ENCODE measurements around the gene DCXR.
A peak's percentile ranks its signal among the peaks of the same experiment; 100 is the strongest.

The DCXR gene

DNA sequence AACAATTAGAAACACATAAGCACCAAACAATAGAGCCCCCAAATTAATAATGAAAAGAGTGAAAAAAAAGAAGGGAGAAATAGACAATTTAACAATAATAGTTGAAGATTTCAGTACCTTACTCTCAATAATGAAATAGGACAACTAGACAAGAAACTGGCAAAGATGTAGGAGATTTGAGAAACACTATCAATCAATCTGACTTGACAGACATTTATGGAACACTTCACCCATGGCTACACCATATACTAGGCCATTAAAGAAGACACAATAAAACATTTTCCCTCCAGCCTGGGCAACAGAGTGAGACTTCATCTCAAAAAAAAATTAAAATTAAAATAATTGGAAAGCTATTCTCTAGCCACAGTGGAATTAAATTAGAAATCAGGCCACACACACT is 33.1 kb upstream of the DCXR start:
- no peak for DNase-seq

DNA sequence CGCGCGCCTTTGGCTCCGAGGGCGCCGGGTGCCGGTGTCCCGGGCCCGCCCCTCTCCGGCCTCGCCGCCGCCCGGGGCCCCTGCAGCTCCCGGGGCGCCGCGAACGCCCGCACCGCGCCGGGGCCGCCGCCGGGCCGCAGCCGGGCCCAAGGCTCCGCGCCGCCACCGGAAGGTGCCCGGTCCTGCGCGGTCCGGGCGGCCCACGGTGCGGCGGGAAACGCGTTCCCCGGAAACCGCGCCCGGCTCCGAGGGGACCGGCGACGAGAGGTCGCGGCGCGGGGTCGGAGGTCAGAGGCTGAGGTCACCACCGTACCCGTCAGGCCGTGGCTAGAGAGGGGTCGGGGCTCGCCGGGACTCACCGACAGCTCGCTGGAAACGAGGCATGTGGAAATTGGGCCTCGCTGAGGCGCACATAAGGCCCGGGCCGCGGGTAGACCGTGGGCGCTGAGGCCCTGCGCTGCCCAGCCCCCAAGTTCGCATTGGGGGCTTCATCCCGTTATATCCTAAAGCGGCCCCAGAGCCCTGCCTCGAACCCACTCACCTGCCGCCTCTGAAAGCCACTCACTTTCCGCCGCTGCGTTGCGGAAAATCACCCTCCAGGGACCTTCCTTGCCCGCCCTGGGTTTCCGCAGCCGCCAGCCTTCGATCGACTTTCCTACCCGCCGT is 28.3 kb upstream of the DCXR start, which contains the start of gene DUS1L:
Gene DUS1L (minus strand): TSS at position 167 of the 666 bp plus-strand sequence. CDS start 745 bp downstream, outside the sequence.
- peak; percentile 76 for DNase-seq

DNA sequence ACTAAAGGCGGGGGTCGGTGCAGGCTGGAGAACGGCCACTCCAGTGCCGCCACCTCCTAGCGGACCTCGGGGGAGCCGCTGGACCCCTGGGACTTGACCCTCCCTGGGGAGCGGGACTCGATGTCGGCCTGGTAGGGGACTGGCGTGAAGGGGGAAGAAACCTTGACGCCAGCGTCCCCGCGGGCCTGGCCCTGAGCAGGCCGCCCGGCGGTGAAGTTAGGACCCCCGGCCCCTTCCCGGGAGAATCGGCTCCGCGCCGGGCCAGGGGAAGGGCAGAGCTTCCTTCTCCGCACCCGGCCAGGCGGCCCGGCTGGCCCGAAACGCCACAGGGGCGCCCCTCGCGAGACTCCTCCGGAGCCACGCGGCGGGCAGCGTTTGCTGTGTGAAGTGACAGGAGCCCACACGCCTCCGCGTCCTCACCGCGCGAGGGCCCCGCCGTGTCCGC is 27.7 kb upstream of the DCXR start:
- peak; percentile 58 for DNase-seq

DNA sequence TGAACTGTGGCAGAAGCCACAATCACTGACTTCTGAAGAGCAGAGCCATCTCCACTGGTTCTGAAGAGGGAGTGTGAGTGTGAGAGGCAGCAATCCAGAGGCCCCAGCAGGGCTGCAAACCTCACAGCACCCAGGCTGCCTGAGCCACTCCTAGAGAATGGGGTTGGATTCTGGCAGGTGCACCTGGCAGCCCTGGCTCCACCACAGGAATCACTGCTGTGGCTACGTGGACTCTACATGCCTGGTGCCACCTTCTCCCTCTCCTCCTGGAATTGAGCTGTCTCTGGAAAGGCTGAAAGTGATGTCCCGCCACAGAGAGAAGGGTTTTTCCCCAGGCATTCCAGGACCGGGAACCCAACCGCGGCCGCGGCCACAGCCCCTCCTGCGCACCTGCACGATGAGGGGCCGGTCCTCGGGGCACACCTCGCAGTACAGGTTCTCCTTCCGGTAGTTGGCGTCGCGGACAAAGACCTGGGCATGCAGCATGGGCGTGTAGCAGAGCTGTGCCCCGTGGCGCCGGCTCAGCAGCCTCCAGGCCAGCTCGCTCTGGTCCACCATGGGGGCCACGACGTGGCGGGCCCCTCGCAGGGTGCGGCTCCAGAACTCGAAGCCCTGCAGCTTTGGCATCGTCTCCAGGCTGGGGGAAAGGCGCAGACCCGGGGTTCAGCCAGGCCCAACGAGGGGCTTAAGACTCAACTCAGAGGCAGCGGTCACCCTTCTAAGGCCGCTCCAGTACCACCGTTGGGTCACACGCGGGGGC is 27.1 kb upstream of the DCXR start:
- DNase-seq, result peak; percentile 37

DNA sequence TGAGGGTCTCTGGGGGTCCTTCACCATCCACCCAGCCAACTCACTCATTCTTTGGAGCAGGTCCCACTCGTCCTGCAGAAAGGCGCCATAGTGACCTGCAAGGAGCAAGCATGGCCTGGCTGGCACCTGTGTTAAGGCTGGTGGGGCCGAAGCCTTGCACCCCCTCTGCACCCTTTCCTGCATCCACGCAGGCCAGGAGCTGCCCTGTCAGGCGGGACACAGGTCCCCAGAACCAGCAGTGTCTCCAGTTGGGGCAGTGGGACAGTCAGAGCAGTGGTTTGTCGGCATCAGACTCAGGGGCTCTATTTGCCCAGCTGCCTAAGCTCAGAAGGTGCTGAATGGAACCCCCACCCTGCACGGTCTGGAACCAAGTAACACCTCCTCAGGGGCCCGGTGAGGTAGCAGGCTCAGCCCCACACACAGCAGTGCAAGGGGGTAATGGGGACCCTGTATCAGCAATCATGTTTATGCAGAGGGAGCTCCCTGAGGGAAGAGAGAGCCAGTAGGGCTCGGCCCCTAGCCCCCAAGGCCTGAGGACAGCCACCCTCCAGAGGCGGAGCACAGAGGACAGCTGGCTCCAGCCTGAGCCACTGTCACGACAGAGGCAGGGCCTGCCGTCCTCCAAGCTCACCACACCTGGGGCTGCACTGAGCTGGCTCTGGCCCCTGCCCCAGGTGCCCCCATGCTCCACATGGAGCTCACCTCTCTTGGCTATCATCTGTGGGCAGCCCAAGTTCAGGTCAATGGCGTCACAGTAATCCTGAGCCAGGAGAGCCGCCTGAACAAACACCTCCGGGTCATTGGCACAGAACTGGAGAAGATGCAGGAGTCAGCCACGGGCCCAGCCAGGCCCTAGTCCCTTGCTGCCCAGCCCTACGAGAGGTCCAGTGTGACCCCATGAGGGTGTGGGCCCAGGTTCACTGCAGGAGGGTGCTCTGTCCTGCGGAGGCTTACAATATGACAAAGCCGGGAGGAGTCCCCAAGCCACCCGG is 26.2 kb upstream of the DCXR start:
- DNase-seq, result no peak

DNA sequence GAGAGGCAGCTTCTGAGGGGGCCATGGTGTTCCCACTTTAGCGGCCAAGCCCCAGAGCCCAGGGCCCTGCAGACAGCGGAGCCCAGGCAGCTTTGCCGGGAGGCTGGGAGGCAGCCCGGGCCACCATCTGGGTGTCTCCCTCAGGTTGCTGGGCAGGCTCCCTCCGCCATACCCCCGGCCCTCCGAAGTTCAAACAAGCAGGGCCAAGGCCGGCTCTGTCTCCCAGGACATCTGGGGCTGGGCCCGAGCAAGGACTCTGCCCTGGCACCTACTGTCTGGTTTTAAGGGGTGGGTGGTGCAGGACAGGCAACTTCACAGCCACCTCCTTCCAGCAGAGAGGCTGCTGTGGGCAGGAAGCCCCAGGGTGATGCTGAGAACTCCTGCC is 25.5 kb upstream of the DCXR start:
- no peak for DNase-seq

DNA sequence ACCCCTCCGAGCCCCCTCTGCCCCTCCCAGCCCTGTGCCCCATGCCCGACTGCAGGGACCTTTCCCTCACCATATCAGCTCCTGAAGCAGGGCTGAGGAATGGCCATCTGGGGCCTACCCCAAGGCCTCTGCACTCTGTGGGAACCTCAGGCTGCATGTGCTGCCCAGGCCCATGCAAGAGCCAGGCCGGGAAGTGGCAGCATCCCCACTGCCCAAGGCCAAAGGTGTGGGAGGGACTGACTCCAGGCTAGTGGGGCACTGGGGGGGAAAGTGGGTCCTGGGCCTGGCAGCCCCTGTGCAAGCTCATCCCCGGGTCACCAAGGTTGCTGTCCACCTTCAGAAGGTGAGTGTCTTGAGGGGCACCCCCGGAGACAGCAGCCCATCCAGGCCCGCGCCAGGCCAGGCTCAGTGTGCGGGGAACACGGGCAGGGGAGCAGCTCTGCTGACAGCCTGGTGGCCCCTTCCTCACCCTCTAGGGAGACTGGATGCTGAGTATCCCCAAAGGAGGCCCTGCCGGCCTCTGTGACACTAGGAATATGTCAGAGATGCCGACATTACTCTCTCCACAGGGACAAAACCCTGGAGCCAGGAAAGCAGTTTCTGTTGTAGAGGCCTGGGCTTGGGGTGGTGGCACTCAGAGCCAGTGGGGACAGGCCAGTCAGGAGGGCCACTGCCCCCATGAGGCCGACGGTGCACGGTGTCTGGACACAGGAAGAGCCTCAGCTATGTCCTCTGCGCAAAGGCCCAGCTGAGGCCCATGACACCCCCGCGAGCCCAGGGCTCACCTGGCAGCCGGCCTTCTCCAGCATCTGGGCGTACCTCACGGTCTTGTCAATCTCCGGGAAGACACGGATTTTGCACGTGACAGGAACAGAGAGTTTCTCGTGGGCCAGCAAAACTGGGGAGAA is 24.8 kb upstream of the DCXR start:
- DNase-seq, result no peak

DNA sequence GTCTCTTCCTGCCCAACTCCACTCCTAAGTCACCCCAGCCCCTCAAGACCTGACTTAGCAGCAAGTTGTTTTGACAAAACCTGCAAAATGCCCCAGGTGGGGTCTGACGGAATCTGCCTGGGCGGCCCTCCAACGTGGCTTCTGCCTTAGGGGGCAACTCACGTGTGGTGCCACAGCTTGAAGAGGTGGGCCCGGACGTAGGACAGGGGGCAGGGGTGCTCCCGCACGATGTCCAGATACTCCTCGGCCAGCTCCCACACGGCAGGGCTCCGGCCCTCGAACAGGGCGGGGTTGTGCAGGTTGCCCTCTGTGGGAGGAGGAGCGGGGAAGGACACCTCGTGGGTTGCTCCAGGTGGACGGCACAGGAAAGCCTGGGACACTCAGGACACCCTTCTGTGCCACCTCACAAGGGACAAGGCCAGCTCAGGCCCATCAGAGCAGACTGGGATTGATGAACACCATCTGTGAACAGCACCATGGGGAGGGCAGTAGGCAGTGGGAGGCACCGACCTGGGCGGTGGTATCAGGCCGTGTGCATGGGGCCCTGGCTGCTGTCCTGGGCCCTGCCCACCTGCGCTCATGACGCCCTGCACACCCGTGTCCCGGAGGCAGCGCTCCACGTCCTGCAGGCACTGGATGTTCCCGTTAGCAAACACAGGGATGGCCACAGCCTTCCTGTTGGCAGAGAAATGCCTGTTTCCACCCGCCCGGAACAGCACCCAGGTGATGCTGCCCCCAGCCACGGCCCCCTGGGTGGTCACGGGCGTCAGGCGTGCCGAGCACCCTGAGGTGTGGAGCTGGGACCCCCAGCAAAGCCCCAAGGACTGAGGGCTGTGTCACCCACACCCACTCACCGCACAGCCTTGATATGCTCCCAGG is 23.8 kb upstream of the DCXR start:
- no peak for DNase-seq

DNA sequence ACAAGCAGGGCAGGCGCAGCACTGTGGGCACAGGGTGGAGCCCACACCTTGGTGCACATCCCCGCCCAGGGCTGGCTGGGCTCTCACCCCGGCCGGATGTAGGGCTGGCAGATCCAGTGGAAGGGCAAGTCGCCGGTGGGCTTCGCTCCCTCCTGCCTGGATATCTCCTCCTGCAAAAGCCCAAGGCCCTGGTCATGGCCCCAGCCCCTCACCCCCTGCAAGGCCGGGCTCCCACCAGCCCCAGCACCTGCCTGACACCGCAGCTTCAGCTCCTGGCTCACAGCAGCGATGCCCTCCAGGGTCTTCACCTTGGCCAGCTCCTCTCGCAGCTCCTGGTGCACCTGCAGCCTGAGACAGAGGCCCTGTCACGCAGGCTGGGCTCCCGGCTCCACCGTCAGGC is 23.1 kb upstream of the DCXR start:
- no peak for DNase-seq

DNA sequence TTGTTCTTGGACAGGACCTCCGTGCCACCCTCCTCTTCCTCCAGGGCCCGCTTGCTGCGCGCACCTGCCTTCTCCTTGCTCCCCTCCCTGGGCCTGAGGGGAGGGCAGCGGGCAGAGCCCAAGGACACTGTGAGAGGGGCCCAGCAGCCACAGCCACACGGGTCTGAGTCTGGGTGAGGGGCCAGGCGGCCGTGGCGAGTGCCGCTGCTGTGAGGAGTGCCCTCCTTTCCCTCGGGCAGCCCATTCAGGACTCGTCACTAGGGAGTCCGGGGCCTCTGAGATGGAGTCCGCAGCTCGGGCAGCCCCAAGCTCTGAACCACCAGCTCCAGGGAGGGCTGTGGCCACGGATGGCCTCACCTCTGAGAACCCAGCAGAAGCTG is 22.5 kb upstream of the DCXR start:
- DNase-seq, result no peak

DNA sequence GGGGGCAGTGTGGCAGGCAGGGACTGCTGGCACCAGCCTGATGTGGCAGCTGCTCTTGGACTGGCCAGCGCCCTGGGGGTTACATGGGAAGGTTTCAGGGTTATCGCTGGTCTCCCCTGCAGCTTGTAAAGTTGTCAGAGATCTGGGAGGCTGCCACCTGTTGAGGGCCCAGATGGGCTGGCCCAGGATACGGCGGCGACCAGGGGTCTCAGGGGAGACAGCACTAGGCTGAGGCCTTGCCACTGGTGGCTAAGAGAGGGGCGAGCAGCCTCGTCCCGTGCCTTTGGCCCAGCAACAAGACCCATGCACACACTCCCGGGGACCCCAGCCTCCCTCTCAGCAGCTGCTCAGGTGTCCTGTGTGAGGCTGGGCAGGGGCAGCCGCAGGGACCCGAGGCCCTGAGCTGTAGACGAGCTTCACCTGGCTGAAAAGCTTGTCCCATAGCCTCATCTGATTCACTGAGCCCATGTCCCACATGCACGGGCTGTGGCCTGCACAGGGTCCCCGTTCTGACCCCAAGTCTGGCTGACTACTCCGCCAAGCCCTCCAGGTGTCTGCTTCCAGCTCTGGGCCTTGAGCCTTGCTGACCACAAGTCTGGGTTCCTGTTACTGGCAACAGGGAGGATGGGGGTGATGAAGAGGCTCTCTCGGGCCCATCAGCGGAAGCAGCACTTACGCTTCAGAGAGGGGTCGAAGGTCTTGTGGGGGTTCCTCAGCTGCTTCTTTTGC is 21.9 kb upstream of the DCXR start:
- peak; percentile 27 for DNase-seq

DNA sequence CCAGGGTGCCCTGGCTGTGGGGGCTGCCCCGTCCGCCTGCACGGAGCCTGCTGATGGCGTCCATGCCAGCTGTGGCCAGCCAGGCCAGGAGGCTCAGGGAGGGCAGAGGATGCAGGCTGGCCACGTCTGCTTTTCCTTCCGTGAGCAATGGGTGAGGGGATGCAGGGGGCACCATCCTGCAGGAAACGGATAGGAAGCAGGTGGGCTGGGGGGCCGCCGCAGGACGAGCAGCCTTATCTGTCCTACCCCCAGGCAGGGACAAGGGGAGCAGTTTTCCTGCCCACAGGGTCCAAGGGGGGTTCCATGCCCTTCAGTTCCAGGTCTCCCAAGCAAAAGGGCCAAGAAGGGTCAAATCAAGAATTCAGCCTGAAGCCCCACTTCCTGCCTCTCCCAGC is 21.4 kb upstream of the DCXR start:
- DNase-seq, result no peak

DNA sequence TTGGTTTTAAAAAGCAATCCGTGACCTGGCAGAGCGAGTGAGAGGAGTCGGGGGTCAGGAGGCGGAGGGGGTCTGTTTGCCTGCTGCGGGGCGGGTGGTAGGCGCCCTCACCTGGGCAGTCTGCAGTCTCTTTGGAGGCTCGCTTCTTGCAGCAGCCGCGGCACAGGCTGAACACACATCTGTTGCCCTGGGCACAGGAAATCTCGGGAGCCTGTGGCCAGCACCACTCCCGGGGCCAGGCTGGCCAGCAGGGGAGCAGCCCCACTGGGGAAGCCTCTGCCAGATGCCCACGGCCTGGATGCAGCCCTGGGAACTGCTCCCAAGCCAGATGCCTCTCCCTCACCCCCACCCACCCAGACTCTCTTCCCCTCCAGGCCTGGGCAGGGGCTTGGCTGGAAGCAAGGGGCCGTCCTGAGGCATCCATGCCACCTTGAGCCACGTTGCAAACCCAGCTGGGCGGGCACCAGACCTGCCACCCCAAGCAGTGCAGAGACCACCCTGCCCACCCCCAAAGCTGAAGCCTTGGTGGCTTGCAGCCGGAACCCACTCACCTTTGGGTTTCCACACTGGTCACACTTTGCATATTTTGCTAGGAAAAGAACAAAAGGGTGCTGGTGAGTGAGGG is 20.8 kb upstream of the DCXR start:
- no peak for DNase-seq

DNA sequence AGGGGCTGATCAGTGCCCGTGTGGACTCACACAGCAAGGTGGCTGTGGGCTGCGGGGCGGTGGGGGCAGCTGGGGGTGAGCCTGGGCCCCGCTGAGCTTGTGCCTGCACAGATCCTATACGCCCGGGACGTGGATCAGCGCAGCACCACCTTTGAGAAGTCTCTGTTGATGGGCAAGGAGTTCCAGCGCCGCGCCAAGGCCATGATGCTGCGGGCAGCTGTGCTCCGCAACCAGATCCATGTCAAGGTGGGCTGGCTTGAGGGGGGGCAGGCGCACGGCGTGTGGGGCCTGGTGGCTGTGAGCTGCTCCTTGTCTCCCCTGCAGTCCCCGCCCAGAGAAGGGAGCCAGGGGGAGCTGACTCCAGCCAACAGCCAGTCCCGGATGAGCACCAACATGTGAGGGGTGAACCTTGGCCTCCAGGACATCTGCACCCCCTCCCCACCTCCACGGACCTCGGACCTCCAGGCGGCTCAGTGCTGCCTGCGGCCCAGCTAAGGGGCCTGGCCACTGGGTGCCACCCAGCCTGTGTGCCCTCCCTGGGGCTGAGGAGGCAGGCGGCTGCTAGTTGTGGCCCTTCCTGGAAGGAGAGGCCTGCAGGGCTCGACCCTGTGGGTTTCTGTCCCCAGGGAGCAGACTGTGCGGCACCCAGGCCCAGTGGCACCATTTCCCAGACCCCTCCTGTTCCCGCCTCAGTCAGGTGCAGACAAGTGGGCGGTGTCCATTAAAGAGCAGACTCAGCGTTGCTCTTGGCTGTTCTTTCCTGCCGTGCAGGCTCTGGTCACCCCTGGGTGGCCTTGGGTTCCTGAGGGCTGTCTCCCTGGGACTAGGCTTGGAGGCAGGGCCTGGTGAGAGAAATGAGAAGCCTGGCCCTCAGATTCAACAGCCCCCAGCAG is 19.5 kb upstream of the DCXR start:
- DNase-seq, result no peak

DNA sequence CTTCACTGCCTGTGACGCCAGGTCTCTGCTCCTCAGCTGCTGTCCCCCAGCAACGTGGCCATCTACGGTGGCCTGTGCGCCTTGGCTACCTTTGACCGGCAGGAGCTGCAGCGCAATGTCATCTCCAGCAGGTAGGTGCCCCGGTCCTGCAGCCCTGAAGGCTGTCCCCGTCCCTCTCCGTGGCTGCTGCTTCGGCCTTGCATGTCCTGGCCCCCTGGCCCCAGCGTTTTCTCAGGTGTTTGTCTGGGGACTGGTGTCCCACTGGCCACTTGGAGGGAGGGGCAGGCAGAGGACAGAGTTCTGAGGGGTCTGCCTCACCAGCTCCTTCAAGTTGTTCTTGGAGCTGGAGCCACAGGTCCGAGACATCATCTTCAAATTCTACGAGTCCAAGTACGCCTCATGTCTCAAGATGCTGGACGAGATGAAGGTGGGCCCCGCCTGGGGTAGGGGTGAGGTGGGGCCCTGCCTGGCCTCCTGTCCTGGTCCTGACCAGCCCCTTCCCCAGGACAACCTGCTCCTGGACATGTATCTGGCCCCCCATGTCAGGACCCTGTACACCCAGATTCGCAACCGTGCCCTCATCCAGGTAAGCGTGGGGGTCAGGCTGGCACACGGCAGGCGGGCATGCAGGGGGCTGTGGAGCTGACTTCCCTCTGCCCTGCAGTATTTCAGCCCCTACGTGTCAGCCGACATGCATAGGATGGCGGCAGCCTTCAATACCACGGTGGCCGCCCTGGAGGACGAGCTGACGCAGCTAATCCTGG is 18.6 kb upstream of the DCXR start:
- no peak for DNase-seq

DNA sequence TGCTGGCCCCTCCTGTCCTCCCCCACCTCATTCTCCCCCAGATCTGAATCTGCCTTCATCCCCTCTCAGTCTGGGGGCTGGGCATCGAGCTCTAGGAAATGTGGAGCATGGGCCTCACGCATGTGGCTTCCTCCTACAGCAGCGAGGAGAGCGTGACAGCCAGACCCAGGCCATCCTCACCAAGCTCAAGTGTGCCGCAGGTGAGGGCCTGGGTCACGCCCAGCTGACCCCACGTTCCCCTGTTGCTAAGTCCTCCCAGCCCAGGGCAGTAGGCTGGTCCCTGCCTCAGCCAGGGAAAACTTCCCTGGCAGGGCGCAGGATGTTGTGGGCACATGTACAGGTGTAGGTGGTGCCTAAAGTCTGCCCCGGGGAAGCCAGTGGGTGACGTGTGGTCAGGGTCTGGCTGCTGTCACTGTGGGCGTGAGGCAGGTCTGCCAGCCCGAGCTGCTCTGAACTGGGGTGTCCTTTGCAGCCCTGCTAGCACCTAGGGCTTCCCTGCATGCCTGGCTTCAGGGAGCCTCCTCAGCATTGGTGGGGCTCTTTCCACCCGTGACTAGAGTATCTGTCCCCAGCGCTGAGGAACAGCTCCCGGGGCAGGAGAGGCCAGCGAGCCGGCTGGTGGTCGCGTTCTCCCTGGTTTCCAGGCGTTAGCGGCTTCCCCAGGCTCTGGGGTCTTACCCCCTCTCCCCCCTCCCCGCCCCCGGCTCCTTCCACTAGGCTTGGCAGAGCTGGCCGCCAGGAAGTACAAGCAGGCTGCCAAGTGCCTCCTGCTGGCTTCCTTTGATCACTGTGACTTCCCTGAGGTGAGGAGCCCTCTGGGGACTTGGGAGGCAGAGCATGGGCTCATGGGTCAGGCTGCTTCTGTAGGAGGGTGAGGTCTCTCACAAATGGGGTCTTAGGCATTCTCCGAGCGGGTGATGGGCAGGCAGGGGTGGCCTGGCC is 17.8 kb upstream of the DCXR start:
- DNase-seq, result peak; percentile 55
